Measurements from ENCODE around the gene GTF2IRD1.
A peak's percentile ranks its signal among the peaks of the same experiment; 100 is the strongest.
"Not testable (repeated sequence)": the region's sequence is repeated elsewhere in the genome, so short reads cannot be mapped to it uniquely, and the experiment has no call there.

The GTF2IRD1 gene, protein sequence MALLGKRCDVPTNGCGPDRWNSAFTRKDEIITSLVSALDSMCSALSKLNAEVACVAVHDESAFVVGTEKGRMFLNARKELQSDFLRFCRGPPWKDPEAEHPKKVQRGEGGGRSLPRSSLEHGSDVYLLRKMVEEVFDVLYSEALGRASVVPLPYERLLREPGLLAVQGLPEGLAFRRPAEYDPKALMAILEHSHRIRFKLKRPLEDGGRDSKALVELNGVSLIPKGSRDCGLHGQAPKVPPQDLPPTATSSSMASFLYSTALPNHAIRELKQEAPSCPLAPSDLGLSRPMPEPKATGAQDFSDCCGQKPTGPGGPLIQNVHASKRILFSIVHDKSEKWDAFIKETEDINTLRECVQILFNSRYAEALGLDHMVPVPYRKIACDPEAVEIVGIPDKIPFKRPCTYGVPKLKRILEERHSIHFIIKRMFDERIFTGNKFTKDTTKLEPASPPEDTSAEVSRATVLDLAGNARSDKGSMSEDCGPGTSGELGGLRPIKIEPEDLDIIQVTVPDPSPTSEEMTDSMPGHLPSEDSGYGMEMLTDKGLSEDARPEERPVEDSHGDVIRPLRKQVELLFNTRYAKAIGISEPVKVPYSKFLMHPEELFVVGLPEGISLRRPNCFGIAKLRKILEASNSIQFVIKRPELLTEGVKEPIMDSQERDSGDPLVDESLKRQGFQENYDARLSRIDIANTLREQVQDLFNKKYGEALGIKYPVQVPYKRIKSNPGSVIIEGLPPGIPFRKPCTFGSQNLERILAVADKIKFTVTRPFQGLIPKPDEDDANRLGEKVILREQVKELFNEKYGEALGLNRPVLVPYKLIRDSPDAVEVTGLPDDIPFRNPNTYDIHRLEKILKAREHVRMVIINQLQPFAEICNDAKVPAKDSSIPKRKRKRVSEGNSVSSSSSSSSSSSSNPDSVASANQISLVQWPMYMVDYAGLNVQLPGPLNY

DNA sequence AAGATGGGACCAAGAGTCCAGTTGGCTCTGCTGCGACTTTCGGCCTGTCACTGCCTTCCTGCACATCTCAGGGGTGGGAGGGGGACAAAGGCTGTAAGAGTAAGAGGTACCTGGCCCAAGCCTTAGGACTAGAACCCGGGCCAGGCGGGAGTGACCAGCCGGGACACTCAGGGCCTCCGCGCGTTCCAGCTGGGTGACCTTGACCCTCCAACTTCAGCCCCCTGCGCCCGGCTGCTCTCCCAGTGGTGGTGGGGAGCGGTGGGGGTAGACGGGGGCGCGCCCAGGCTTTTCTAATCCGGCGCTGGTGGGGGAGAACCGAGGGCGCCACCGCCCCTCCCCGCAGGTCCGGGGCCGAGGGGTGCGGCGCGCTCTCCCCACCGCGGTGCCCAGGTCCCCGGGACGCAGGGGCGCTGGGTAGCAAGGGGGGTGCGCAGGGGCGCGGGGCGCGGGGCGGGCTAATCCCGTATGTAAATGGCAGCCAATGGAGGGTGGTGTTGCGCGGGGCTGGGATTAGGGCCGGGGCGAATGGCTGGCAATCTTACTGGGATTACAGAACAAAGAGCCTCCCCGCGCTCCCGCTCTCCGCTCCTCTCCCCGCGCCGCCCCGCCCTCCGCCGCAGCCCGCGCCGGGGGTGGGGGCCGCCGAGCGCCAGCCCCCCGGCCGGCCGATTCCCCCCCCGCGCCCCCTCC, at the start of gene GTF2IRD1:
GTF2IRD1 (plus strand) TSS at position 585 of the 690 bp plus-strand sequence. CDS start 54,175 bp downstream, outside the sequence.
- DNase-seq (ENCODE audit: low read depth), result peak; percentile 6

GRCh38 chr7:74404388-74404700, 49.4 kb upstream of the GTF2IRD1 start:
- no peak for DNase-seq (ENCODE audit: low read depth)

- no peak for DNase-seq (ENCODE audit: low read depth)
Measured at GRCh38 chr7:74404741-74405140, 49.0 kb upstream of the GTF2IRD1 start.

- no peak for DNase-seq (ENCODE audit: low read depth)
Measured at GRCh38 chr7:74405191-74405898, 48.4 kb upstream of the GTF2IRD1 start.

GRCh38 chr7:74405899-74406512, 47.7 kb upstream of the GTF2IRD1 start:
- DNase-seq (ENCODE audit: low read depth), result no peak

DNA sequence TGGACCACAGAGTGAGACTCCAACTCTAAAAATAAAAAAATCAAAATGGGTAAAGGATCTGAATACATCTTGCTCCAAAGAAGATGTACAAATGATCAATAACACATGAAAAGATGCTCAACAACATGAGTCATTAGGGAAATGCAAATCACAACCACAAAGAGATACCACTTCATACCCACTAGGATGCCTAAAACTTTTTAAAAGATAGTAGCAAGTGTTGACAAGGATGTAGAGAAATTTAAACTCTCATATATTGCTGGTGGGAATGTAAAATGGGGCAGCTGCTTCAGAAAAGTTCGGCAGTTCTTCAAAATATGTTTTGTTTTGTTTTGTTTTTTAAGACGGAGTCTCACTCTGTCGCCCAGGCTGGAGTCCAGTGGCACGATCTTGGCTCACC, 45.7 kb upstream of the GTF2IRD1 start:
- no peak for DNase-seq (ENCODE audit: low read depth)

DNA sequence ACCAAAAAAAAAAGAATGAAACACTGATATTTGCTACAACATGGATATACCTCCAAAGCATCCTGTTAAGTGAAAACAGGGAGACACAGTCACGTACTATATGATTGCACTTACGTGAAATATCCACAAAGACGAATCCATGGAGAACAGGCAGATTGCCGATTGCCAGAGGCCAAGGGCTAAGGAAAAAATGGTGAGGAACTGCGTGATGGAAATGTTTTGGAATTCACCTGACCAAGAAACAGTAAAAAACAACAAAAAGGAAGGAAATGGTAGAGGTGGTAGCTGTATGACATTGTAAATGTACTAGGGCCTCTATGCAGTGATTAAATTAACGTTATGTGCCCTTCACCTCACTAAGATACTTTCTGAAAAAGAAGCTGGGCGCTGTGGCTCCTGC, 44.1 kb upstream of the GTF2IRD1 start:
- DNase-seq (ENCODE audit: low read depth), result no peak

- DNase-seq (ENCODE audit: low read depth), result no peak
Measured at GRCh38 chr7:74410772-74411171, 42.9 kb upstream of the GTF2IRD1 start.

- not testable (repeated sequence) for DNase-seq (ENCODE audit: low read depth)
Measured at GRCh38 chr7:74411571-74411970, 42.1 kb upstream of the GTF2IRD1 start.

GRCh38 chr7:74412056-74412455, 41.6 kb upstream of the GTF2IRD1 start:
- no peak for DNase-seq (ENCODE audit: low read depth)

- DNase-seq (ENCODE audit: low read depth), result no peak
Measured at GRCh38 chr7:74412603-74413002, 41.1 kb upstream of the GTF2IRD1 start.

DNA sequence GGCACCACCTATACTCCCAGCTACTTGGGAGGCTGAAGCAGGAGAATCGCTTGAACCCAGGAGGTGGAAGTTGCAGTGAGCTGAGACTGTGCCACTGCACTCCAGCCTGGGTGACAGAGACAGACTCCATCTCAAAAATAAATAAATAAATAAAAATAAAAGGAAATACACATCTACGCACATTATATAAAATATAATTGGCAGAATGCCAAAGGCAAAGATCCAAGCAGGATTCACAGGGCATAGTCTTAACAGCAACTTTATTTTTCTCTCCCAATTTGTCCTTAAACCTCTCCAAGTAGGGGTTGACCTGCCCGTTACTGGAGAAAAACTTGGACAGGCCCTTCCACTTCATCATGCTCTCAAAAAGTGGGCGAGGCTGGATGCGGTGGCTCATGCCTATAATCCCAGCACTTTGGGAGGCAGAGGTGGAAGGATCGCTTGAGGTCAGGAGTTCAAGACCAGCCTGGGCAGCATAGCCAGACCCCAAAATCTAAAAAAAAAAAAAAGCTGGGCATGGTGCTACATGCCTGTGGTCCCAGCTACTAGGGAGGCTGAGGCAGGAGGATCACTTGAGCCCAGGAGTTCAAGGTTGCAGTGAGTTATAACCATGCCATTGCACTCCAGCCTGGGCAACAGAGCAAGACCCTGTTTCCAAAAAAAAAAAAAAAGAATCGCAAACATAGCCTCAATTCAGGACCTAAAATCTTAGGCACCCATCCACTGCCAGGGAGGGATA, 38.9 kb upstream of the GTF2IRD1 start:
- not testable (repeated sequence) for DNase-seq (ENCODE audit: low read depth)

DNA sequence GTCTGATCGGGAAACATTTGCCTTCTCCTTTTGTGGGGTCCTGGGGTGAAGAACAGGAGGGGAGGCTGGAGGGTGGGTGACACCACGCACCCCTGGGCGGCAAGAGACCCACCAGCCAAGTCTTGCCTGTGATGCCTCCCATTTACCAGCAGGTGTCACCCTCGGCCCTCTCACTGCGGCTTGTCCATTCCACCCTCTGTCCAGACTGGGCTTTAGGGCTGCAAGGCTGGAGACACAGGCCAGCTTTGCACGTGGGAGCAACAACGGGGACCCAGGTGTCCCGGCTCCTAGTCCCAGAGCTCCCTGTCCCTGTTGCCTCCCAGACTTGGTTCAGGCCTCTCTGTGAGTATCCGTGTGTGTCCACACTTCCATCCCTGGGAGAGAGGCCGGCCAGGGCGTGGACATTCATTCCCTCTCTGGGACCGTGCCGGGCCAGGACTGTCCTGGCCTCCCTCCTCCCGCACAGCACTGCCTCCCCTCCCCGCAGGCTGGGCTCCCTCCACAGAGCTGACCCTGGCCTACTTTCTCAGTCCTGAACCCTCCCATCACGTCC, 36.2 kb upstream of the GTF2IRD1 start:
- DNase-seq (ENCODE audit: low read depth), result peak; percentile 30

DNA sequence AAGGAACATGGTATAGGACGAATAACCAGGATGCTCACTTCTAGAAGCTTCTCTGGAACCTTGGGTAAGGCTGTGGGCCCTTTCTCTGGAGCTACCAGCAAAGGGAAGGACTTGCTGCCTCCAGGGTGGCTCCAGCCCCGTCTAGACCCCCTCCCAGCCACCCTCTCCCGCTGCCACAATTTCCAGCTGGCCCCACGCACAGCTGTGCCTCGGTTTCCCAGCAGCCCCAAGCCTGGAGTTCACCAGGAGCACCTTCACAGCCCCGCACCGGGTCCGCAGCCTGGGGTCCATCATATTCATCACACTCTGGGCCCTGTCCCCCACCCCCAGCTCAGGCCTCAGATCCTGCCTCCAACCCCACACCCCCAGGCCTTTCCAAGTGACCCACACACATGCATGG, 35.6 kb upstream of the GTF2IRD1 start:
- DNase-seq (ENCODE audit: low read depth), result no peak

- DNase-seq (ENCODE audit: low read depth), result no peak
Measured at GRCh38 chr7:74418538-74418937, 35.2 kb upstream of the GTF2IRD1 start.

DNA sequence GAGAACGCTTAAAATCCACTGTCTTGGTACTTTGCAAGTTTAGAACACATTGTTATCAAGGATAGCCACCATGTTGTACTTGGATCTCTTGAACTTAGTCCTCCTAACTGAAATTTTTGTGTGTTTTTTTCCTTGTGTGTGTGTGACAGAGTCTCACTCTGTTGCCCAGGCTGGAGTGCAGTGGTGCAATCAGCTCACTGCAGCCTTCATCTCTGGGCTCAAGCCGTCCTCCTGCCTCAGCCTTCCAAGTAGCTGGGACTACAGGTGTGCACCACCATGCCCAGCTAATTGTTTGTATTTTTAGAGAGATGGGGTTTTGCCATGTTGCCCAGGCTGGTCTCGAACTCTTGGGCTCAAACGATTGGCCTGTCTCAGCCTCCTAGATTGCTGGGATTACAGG, 34.5 kb upstream of the GTF2IRD1 start:
- not testable (repeated sequence) for DNase-seq (ENCODE audit: low read depth)

- no peak for DNase-seq (ENCODE audit: low read depth)
Measured at GRCh38 chr7:74420006-74420405, 33.7 kb upstream of the GTF2IRD1 start.

- DNase-seq (ENCODE audit: low read depth), result no peak
Measured at GRCh38 chr7:74424291-74424880, 29.3 kb upstream of the GTF2IRD1 start.

DNA sequence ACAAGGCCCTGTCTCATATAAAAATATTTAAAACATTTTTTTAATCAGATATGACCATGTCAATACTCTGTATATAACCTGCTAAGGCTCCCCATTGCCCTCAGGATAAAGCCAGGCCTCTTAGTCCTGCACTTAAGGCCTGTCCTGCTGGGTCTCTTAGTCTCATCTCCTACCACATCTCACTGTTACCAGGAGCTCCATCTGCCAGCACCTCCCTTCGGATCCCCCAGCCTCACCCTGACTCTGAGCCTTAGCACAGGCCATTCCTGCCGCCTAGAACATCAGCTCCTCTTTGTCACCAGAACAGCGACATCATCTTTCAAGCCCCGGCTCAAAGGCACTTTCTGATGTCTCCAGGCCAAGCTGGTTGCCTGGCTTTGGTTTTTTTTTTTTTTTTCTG, 25.7 kb upstream of the GTF2IRD1 start:
- no peak for DNase-seq (ENCODE audit: low read depth)

Data from stimulated activated CD4-positive, alpha-beta T cell treated with anti-CD3 and anti-CD28 coated beads, Interleukin-2, amount 100 ng/mL, for 4 hours (primary cell).